T-cell (primary cell): Measurements from ENCODE around the gene APOA4. TPM values are rescaled to one million over a fixed set of nuclear protein-coding genes. Genes with fewer than 3 reads are reported as not detected.

ENCODE experiments used
- ATAC-seq, 4 experiments: fragments of 200-7000 bp in 3 of 4; fragments of 150-1000 bp in 1 of 4; cut with Tn5 transposase; replicated peaks in 1 of 4; 1 replicate in 3 of 4; 2 replicates in 1 of 4; pipeline ENCODE4 v1.10.0; 2021; ENCODE audit warnings: moderate library complexity in 3 of 4, mild to moderate bottlenecking in 2 of 4, moderate number of reproducible peaks in 1 of 4
- CTCF ChIA-PET, 2 donors: fragments of 300-600 bp; sonication (Branson Sonifier 250); formaldehyde crosslinking; loops; one replicate each; lab custom pipeline; 2022; ENCODE audit warnings: antibody characterized with exemption in 2 of 2; lab: Charles Lee
- POLR2A ChIA-PET, 2 donors: fragments of 300-600 bp; sonication (Branson Sonifier 250); formaldehyde crosslinking; loops; one replicate each; lab custom pipeline; 2022; ENCODE audit warnings: antibody characterized with exemption in 2 of 2; lab: Charles Lee
- DNase-seq, 35 experiments: peaks; one replicate each; pipeline versions ENCODE4 v3.0.0 to v3.0.0-alpha.2; 2013 to 2023
- H3K27ac ChIP-seq: one replicate; pipeline ENCODE4 v1.5.1; 2013; ENCODE audit warnings: low read length
- H3K27me3 ChIP-seq, 2 experiments: replicated peaks in 1 of 2; 1 replicate in 1 of 2; 2 replicates in 1 of 2; pipeline versions ENCODE4 v1.6.1 to v1.7.0; 2013; ENCODE audit warnings: low read length in 1 of 2, mixed read lengths in 1 of 2; ENCODE audit not compliant: control insufficient read depth in 2 of 2, insufficient read depth in 2 of 2; ENCODE audit errors: extremely low read depth in 1 of 2
- H3K36me3 ChIP-seq, 2 donors: 1 replicate in 1 of 2; 2 replicates in 1 of 2; pipeline versions ENCODE4 v1.6.1 to v1.7.0; 2013; ENCODE audit warnings: low read length in 1 of 2; ENCODE audit not compliant: control insufficient read depth in 2 of 2, insufficient read depth in 1 of 2; ENCODE audit errors: extremely low read depth in 1 of 2
- H3K4me1 ChIP-seq, 2 experiments: 1 replicate in 1 of 2; 2 replicates in 1 of 2; pipeline versions ENCODE4 v1.6.1 to v1.7.0; 2013; ENCODE audit warnings: low read length in 2 of 2, mixed read lengths in 1 of 2; ENCODE audit not compliant: insufficient read depth in 2 of 2, control insufficient read depth in 1 of 2; ENCODE audit errors: extremely low read depth in 1 of 2
- H3K4me3 ChIP-seq, 2 donors: 1 replicate in 1 of 2; 2 replicates in 1 of 2; pipeline versions ENCODE4 v1.5.1 to v1.7.0; 2013; ENCODE audit warnings: mild to moderate bottlenecking in 2 of 2, low read length in 1 of 2, moderate library complexity in 1 of 2; ENCODE audit not compliant: control insufficient read depth in 1 of 2; ENCODE audit errors: extremely low read depth in 1 of 2
- H3K9me3 ChIP-seq: 2 replicates; pipeline ENCODE4 v1.7.0; 2013
- H3K27ac Mint-ChIP-seq, 2 donors: one replicate each; pipeline ENCODE4 v1.8.0; 2020 to 2021; ENCODE audit warnings: mild to moderate bottlenecking in 2 of 2, mixed read lengths in 2 of 2
- H3K27me3 Mint-ChIP-seq, 2 donors: one replicate each; pipeline ENCODE4 v1.8.0; 2021 to 2022; ENCODE audit warnings: mixed read lengths in 2 of 2
- H3K36me3 Mint-ChIP-seq: one replicate; pipeline ENCODE4 v1.8.0; 2021; ENCODE audit warnings: mixed read lengths
- H3K4me1 Mint-ChIP-seq, 3 donors: one replicate each; pipeline ENCODE4 v1.8.0; 2020 to 2022; ENCODE audit warnings: mixed read lengths in 3 of 3, mild to moderate bottlenecking in 1 of 3
- H3K4me3 Mint-ChIP-seq, 3 donors: one replicate each; pipeline ENCODE4 v1.8.0; 2020 to 2022; ENCODE audit warnings: mild to moderate bottlenecking in 3 of 3, mixed read lengths in 3 of 3, moderate library complexity in 3 of 3
- H3K9me3 Mint-ChIP-seq, 3 donors: one replicate each; pipeline ENCODE4 v1.8.0; 2020 to 2022; ENCODE audit warnings: mixed read lengths in 3 of 3
- WGBS: methylation state at CpG from one replicate; pipeline ENCODE4 v1.1.5; 2013; ENCODE audit warnings: missing lambda C conversion rate; ENCODE audit not compliant: insufficient coverage; 5-methylcytosine and 5-hydroxymethylcytosine counted together
- total RNA-seq, 35 experiments: library from RNA in 6 of 35; stranded (reverse) in 6 of 35; fragments of 120-200 nt in 1 of 35; gene quantifications; one replicate each; pipeline versions ENCODE4 v1.2.1 to v1.2.4 and lab custom pipeline; 2013 to 2026

APOA4 gene
- total RNA-seq, 5 donors from 2014 or later (not counting 1 experiment from before 2014, with no cell fraction given) = not detected

DNA sequence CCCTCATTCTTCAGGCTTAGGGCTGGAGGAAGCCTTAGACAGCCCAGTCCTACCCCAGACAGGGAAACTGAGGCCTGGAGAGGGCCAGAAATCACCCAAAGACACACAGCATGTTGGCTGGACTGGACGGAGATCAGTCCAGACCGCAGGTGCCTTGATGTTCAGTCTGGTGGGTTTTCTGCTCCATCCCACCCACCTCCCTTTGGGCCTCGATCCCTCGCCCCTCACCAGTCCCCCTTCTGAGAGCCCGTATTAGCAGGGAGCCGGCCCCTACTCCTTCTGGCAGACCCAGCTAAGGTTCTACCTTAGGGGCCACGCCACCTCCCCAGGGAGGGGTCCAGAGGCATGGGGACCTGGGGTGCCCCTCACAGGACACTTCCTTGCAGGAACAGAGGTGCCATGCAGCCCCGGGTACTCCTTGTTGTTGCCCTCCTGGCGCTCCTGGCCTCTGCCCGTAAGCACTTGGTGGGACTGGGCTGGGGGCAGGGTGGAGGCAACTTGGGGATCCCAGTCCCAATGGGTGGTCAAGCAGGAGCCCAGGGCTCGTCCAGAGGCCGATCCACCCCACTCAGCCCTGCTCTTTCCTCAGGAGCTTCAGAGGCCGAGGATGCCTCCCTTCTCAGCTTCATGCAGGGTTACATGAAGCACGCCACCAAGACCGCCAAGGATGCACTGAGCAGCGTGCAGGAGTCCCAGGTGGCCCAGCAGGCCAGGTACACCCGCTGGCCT lies 7.2 kb upstream of the APOA4 start:
- H3K4me3 ChIP-seq = no peak overlapping the region
- WGBS = 84% methylated on average over 17 of the region's 17 CpGs
- Mint-ChIP-seq H3K4me3 (no peak overlapping the region), H3K4me1 (peaks cover 6 to 8% (median 6%) of the 10 kb centered on the region in 3 donors), H3K27me3 (no peaks in the 10 kb centered on the region), H3K27ac (no peak overlapping the region), H3K36me3 (no peaks in the 10 kb centered on the region), H3K9me3 (no peaks in the 10 kb centered on the region)
- DNase-seq (no peak), ATAC-seq (no peak)
- H3K36me3 ChIP-seq = no peaks in the 10 kb centered on the region
- peaks cover 0 to 14% of the 10 kb centered on the region in 2 experiments for H3K27me3 ChIP-seq
- H3K4me1 ChIP-seq = peaks cover 0 to 7% of the 10 kb centered on the region in 2 experiments
- CTCF ChIA-PET = interaction anchor here in 1 of 2 donors (1.4 kb wide), 1 partner anchor 275 kb away, joined by 6 read pairs; no protein-coding TSS in a partner anchor
- H3K27ac ChIP-seq = no peak overlapping the region
- POLR2A ChIA-PET = interaction anchor here in 1 of 2 donors (0.6 kb wide), 1 partner anchor 28 kb away, joined by 3 read pairs; no protein-coding TSS in a partner anchor
- no peaks in the 10 kb centered on the region for H3K9me3 ChIP-seq

DNA sequence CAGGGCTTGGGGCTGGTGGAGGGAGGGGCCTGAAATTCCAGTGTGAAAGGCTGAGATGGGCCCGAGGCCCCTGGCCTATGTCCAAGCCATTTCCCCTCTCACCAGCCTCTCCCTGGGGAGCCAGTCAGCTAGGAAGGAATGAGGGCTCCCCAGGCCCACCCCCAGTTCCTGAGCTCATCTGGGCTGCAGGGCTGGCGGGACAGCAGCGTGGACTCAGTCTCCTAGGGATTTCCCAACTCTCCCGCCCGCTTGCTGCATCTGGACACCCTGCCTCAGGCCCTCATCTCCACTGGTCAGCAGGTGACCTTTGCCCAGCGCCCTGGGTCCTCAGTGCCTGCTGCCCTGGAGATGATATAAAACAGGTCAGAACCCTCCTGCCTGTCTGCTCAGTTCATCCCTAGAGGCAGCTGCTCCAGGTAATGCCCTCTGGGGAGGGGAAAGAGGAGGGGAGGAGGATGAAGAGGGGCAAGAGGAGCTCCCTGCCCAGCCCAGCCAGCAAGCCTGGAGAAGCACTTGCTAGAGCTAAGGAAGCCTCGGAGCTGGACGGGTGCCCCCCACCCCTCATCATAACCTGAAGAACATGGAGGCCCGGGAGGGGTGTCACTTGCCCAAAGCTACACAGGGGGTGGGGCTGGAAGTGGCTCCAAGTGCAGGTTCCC lies 6.5 kb upstream of the APOA4 start, which contains the start of gene APOC3:
APOC3 (plus strand) TSS at position 383 of the 659 bp plus-strand sequence. CDS start 676 bp downstream, outside the sequence.
- Mint-ChIP-seq H3K4me1 (peaks cover under 1 to 1% (median under 1%) of the 10 kb centered on the region in 3 donors), H3K27me3 (no peaks in the 10 kb centered on the region), H3K36me3 (no peaks in the 10 kb centered on the region), H3K27ac (no peak within 1 kb of the TSS), H3K9me3 (no peaks in the 10 kb centered on the region), H3K4me3 (no peak within 1 kb of the TSS)
- Histone ChIP-seq H3K4me1 (peaks cover 0 to 2% of the 10 kb centered on the region in 2 experiments), H3K4me3 (no peak within 1 kb of the TSS), H3K9me3 (no peaks in the 10 kb centered on the region), H3K36me3 (no peaks in the 10 kb centered on the region), H3K27me3 (peaks cover 0 to 11% of the 10 kb centered on the region in 2 experiments), H3K27ac (no peak within 1 kb of the TSS)
- WGBS = 85% methylated on average over 5 of the region's 9 CpGs
- ChIA-PET POLR2A (interaction anchor here in 1 of 2 donors (0.6 kb wide), 1 partner anchor 28 kb away, joined by 3 read pairs; no protein-coding TSS in a partner anchor), CTCF (interaction anchor here in 1 of 2 donors (1.4 kb wide), 1 partner anchor 276 kb away, joined by 6 read pairs; no protein-coding TSS in a partner anchor)
- no peak for DNase-seq
- no peak for ATAC-seq

DNA sequence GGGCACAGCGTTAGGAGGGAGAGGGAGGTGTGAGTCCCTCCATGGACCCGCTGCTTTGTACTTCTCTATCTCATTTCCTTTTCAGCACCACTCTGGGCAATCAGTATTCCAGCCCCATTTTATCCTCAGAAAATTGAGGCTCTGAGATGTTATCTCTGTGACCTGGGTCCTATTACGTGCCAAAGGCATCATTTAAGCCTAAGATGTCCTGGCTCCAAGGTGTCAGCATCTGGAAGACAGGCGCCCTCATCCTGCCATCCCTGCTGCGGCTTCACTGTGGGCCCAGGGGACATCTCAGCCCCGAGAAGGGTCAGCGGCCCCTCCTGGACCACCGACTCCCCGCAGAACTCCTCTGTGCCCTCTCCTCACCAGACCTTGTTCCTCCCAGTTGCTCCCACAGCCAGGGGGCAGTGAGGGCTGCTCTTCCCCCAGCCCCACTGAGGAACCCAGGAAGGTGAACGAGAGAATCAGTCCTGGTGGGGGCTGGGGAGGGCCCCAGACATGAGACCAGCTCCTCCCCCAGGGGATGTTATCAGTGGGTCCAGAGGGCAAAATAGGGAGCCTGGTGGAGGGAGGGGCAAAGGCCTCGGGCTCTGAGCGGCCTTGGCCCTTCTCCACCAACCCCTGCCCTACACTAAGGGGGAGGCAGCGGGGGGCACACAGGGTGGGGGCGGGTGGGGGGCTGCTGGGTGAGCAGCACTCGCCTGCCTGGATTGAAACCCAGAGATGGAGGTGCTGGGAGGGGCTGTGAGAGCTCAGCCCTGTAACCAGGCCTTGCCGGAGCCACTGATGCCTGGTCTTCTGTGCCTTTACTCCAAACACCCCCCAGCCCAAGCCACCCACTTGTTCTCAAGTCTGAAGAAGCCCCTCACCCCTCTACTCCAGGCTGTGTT lies 5.8 kb upstream of the APOA4 start:
- ATAC-seq = no peak
- H3K4me3 ChIP-seq = no peak overlapping the region
- H3K27ac ChIP-seq = no peak overlapping the region
- no peaks in the 10 kb centered on the region for H3K9me3 Mint-ChIP-seq
- no peak overlapping the region for H3K27ac Mint-ChIP-seq
- H3K4me1 ChIP-seq = peaks cover 0 to 2% of the 10 kb centered on the region in 2 experiments
- no peaks in the 10 kb centered on the region for H3K36me3 ChIP-seq
- H3K4me1 Mint-ChIP-seq = no peaks in the 10 kb centered on the region
- H3K27me3 ChIP-seq = peaks cover 0 to 11% of the 10 kb centered on the region in 2 experiments
- CTCF ChIA-PET = interaction anchor here in 1 of 2 donors (1.4 kb wide), 1 partner anchor 276 kb away, joined by 6 read pairs; no protein-coding TSS in a partner anchor
- DNase-seq = no peak
- 90% methylated on average over 3 of the region's 16 CpGs for WGBS
- no peaks in the 10 kb centered on the region for H3K27me3 Mint-ChIP-seq
- POLR2A ChIA-PET = interaction anchor here (0.6 kb wide), 2 partner anchors 15 to 24 kb away, joined by 3 to 5 read pairs; no protein-coding TSS in a partner anchor
- H3K9me3 ChIP-seq = no peaks in the 10 kb centered on the region
- H3K36me3 Mint-ChIP-seq = no peaks in the 10 kb centered on the region
- H3K4me3 Mint-ChIP-seq = no peak overlapping the region

DNA sequence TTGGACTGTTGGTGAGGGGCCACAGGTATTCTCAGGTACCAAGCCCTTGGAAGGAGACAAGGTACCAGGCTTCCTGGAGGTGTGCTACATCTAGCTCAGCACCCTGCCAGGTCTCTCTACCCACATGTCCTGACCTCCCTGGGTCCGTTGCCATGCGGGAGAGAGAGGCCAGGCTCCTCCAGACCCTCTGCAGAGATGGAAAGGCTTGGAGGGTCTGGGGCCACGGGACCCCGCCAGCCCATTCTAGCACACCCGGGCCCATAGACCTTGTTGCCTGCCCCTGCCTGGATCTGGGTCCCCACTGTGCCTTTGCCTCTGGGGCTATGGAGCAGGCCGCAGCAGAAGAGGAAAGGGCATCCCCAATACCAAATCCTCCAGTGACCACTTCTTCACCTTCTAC lies 4.4 kb upstream of the APOA4 start:
- no peaks in the 10 kb centered on the region for H3K9me3 Mint-ChIP-seq
- WGBS = 73% methylated on average over 5 of the region's 6 CpGs
- POLR2A ChIA-PET = no interaction called here

DNA sequence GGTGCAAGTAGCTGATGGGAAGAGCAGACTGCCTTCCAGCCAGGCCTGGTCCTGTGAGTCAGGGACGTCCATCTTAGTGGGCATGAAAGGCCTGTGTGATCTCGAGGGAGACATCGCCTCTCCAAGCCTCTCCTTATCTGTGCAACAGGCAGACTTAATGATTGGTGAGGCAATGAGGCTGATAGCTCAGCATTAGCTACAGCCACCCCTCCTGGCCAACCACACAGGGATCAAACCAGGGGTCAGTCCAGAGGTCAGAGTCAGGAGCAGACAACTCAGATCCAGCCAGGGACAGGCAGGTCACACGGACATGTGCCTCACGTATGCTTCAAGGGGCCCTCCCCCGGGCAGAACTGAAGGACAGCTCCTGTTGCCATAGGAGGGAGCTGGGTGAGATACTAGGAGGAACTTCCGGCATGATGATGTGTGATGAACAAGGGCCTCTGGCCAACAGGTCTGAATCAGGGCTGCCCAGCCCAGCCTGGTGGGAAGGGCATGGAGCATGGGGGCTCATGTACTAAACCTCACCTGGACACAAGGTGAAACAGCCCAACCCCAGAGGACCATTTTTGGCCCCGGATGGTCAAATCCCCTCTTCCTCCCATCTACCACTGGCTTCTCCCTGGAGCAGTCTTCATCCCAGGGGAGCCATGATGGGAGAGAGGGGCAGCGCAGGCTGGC lies 3.8 kb upstream of the APOA4 start:
- Mint-ChIP-seq H3K36me3 (no peaks in the 10 kb centered on the region), H3K27ac (no peak overlapping the region), H3K9me3 (no peaks in the 10 kb centered on the region), H3K4me3 (no peak overlapping the region), H3K4me1 (no peaks in the 10 kb centered on the region), H3K27me3 (no peaks in the 10 kb centered on the region)
- ChIA-PET POLR2A (interaction anchor here in 1 of 2 donors (0.6 kb wide), 1 partner anchor 19 kb away, joined by 4 read pairs; no protein-coding TSS in a partner anchor), CTCF (no interaction called here)
- Histone ChIP-seq H3K27ac (no peak overlapping the region), H3K4me1 (no peaks in the 10 kb centered on the region), H3K27me3 (peaks cover 0 to 11% of the 10 kb centered on the region in 2 experiments), H3K9me3 (no peaks in the 10 kb centered on the region), H3K4me3 (no peak overlapping the region), H3K36me3 (no peaks in the 10 kb centered on the region)
- DNase-seq (no peak), ATAC-seq (no peak)
- WGBS = 68% methylated on average over 4 of the region's 9 CpGs

More for the DNA sequence above, 4.4 kb upstream of the APOA4 start:
- DNase-seq (no peak), ATAC-seq (no peak)
- H3K36me3 ChIP-seq = no peaks in the 10 kb centered on the region
- H3K27me3 ChIP-seq = peaks cover 0 to 11% of the 10 kb centered on the region in 2 experiments
- H3K9me3 ChIP-seq = no peaks in the 10 kb centered on the region
- Mint-ChIP-seq H3K4me1 (no peaks in the 10 kb centered on the region), H3K4me3 (no peak overlapping the region), H3K27ac (no peak overlapping the region), H3K36me3 (no peaks in the 10 kb centered on the region), H3K27me3 (no peaks in the 10 kb centered on the region)
- peaks cover 0 to 2% of the 10 kb centered on the region in 2 experiments for H3K4me1 ChIP-seq
- H3K27ac ChIP-seq = no peak overlapping the region
- no peak overlapping the region for H3K4me3 ChIP-seq
- CTCF ChIA-PET = no interaction called here
